ENCODE data around the gene USP33.
"Not testable (repeated sequence)": the region's sequence is repeated elsewhere in the genome, so short reads cannot be mapped to it uniquely, and the experiment has no call there.

Gene USP33

DNA sequence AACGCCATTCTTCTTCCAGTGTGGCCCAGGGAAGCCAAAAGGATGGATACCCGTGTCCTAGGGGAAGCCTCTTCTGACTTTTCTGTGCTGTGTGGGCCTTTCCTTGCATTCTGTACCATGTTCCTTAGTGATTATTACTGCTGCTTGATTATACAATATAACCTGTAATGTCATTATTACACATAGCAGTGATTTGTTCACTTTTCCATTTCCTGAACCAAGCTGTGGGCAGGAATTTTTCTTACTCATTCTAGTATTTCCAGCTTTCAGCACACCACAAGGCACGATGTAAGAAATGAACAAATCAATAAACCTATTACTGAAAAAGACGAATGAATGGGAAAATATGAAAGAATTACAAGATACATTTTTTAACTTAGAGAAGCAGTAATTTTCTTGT, 8.4 kb upstream of the USP33 start:
- Histone ChIP-seq H3K27me3 (ENCODE audit: control insufficient read depth, insufficient read depth, low read length) (no peaks in the 10 kb centered on the region), H3K9me3 (ENCODE audit: control insufficient read depth, low read length) (no peaks in the 10 kb centered on the region), H3K4me1 (ENCODE audit: control insufficient read depth, insufficient read depth, low read length) (no peaks in the 10 kb centered on the region), H3K9ac (ENCODE audit: low read length) (no peak overlapping the region), H3K36me3 (ENCODE audit: control insufficient read depth, insufficient read depth, low read length) (no peaks in the 10 kb centered on the region), H3K4me3 (ENCODE audit: low read length) (no peak overlapping the region)

DNA sequence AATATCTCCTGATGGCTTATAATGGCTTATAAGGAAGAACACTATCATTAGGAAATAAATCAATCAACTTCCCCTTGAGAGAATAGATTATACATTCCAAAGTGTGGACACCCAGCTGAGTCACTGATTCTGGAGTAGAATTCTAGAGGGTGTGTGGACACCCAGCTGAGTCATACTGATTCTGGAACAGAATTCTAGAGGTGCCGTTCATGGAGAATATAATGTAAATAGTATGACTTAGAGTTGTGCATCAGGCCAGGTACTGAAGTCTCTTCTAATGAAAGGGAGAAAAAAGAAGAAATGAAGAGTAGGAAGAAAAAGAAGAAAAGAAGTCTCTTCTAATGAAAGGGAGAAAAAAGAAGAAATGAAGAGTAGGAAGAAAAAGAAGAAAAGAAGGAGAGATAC, 2.4 kb upstream of the USP33 start:
- H3K27me3 ChIP-seq (ENCODE audit: control insufficient read depth, insufficient read depth, low read length) = no peaks in the 10 kb centered on the region
- no peaks in the 10 kb centered on the region for H3K9me3 ChIP-seq (ENCODE audit: control insufficient read depth, low read length)
- H3K9ac ChIP-seq (ENCODE audit: low read length) = no peak overlapping the region
- no peak overlapping the region for H3K4me3 ChIP-seq (ENCODE audit: low read length)
- H3K36me3 ChIP-seq (ENCODE audit: control insufficient read depth, insufficient read depth, low read length) = no peaks in the 10 kb centered on the region
- peaks cover 10% of the 10 kb centered on the region for H3K4me1 ChIP-seq (ENCODE audit: control insufficient read depth, insufficient read depth, low read length)

DNA sequence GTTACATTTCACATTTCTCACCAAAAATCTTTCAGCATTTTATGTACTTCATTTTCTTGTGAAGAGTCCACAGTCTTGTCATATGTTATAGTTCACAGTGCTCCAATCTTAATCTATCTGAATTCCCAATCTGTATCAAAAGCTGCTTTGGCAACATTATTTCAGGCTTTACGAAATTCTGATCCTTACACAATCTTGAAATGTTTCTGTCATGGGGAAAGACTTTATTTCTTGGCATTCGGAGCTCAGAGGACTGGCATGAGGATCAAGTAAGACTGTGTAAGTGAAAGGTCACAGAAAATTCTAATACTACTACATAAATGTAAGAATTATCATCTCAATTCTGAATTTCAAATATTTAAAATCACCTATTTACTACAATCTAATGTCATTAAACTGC, 2.0 kb downstream of the USP33 start:
- Histone ChIP-seq H3K9ac (ENCODE audit: low read length) (no peak overlapping the region), H3K36me3 (ENCODE audit: control insufficient read depth, insufficient read depth, low read length) (no peaks in the 10 kb centered on the region), H3K4me1 (ENCODE audit: control insufficient read depth, insufficient read depth, low read length) (peaks cover 22% of the 10 kb centered on the region), H3K4me3 (ENCODE audit: low read length) (no peak overlapping the region), H3K27me3 (ENCODE audit: control insufficient read depth, insufficient read depth, low read length) (no peaks in the 10 kb centered on the region), H3K9me3 (ENCODE audit: control insufficient read depth, low read length) (no peaks in the 10 kb centered on the region)

DNA sequence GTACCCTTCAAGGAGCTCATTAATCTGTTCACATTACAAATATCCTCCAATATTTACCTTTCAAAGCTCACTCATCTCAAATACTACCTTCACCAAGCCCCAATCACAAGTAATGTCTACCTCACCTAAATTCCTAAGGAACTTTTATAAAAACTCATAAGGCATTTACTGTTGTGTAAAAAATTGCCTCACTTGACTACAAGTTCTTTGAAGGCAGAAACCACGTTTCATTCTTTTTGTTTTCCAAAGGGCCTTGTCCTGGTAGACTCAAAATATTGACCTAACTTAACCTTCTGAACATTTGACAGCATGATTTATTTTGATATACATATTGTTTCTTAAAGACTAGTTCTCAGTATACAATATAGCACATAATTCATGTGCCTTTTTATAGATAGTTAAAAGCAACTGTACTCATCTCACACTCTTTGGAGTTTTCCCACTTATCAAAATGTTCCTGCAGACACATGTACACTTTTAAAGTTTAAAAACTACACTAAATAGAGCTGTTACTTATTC, 2.5 kb downstream of the USP33 start:
- H3K36me3 ChIP-seq (ENCODE audit: control insufficient read depth, insufficient read depth, low read length) = no peaks in the 10 kb centered on the region
- H3K27me3 ChIP-seq (ENCODE audit: control insufficient read depth, insufficient read depth, low read length) = no peaks in the 10 kb centered on the region
- H3K4me1 ChIP-seq (ENCODE audit: control insufficient read depth, insufficient read depth, low read length) = peaks cover 22% of the 10 kb centered on the region
- no peak overlapping the region for H3K4me3 ChIP-seq (ENCODE audit: low read length)
- no peaks in the 10 kb centered on the region for H3K9me3 ChIP-seq (ENCODE audit: control insufficient read depth, low read length)
- H3K9ac ChIP-seq (ENCODE audit: low read length) = no peak overlapping the region

DNA sequence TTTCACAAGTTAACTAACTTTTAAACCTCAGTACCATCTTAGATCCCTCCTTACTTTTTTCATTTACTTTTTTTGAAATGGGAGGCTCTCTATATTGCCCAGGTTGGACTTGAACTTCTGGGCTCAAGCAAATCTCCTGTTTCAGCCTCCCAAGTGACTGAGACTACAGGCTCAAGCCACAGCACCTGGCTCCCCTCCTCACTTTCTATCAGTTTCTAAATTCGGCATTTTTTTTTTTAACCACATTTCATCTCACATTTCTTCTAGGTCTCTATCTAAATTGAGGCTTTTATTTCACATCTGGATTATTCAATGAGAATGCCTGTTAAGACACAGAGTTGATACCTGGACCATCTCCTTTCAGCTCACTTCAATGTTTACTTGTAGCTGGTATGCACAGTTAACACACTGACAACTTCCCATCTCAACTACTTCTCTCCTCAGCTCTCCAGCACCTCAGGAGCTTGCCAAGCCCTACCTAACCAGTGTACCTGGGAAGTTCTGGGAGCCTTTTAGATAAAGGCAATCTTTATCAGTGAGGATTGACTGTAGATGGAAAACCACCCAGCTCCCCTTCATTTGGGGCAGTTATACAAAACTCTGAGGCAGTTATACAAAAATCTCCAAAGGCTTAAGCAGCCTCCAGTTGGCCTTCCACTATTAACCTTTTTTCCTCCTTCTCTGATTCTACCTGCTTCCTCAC, 3.4 kb downstream of the USP33 start:
- Histone ChIP-seq H3K9ac (ENCODE audit: low read length) (no peak overlapping the region), H3K27me3 (ENCODE audit: control insufficient read depth, insufficient read depth, low read length) (no peaks in the 10 kb centered on the region), H3K4me1 (ENCODE audit: control insufficient read depth, insufficient read depth, low read length) (peaks cover 22% of the 10 kb centered on the region)

DNA sequence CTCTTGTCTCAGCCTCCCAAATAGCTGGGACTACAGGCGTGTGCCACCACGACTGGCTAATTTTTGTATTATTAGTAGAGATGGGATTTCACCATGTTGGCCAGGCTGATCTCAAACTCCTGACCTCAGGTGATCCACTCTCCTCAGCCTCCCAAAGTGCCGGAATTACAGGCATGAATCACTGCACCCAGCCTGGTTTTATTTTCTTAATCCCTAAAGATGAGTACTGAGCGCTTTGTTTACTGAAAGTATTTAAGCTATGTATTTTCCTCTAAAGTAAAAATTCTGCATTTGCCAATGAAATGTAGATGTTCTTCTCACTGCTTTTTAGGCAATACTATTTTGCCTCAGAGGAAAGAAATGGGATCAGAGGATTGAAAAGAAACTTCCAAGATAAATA, 10.2 kb downstream of the USP33 start:
- not testable (repeated sequence) for H3K9me3 ChIP-seq (ENCODE audit: control insufficient read depth, low read length); H3K36me3 ChIP-seq (ENCODE audit: control insufficient read depth, insufficient read depth, low read length); H3K4me3 ChIP-seq (ENCODE audit: low read length); H3K27me3 ChIP-seq (ENCODE audit: control insufficient read depth, insufficient read depth, low read length); H3K9ac ChIP-seq (ENCODE audit: low read length)
- H3K4me1 ChIP-seq (ENCODE audit: control insufficient read depth, insufficient read depth, low read length) = peaks cover 11% of the 10 kb centered on the region

More for the DNA sequence above, 3.4 kb downstream of the USP33 start:
- no peaks in the 10 kb centered on the region for H3K9me3 ChIP-seq (ENCODE audit: control insufficient read depth, low read length)
- no peaks in the 10 kb centered on the region for H3K36me3 ChIP-seq (ENCODE audit: control insufficient read depth, insufficient read depth, low read length)
- no peak overlapping the region for H3K4me3 ChIP-seq (ENCODE audit: low read length)

DNA sequence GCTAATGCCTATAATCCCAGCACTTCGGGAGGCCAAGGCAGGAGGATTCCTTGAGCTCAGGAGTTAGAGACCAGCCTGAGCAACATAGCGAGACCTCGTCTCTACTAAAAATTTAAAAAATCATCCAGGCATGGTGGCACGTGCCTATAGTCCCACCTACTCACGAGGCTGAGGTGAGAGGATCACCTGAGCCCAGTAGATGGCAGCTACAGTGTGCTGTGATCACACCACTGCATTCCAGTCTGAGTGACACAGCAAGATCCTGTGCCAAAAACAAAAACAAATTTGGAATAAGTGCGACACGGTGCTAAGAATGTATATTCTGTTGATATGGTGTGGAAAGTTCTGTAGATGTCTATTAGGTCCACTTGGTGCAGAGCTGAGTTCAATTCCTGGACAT, 15.1 kb downstream of the USP33 start:
- Histone ChIP-seq H3K9me3 (ENCODE audit: control insufficient read depth, low read length) (no peaks in the 10 kb centered on the region), H3K36me3 (ENCODE audit: control insufficient read depth, insufficient read depth, low read length) (no peaks in the 10 kb centered on the region), H3K9ac (ENCODE audit: low read length) (no peak overlapping the region), H3K4me1 (ENCODE audit: control insufficient read depth, insufficient read depth, low read length) (peaks cover 3% of the 10 kb centered on the region), H3K27me3 (ENCODE audit: control insufficient read depth, insufficient read depth, low read length) (no peaks in the 10 kb centered on the region), H3K4me3 (ENCODE audit: low read length) (no peak overlapping the region)

DNA sequence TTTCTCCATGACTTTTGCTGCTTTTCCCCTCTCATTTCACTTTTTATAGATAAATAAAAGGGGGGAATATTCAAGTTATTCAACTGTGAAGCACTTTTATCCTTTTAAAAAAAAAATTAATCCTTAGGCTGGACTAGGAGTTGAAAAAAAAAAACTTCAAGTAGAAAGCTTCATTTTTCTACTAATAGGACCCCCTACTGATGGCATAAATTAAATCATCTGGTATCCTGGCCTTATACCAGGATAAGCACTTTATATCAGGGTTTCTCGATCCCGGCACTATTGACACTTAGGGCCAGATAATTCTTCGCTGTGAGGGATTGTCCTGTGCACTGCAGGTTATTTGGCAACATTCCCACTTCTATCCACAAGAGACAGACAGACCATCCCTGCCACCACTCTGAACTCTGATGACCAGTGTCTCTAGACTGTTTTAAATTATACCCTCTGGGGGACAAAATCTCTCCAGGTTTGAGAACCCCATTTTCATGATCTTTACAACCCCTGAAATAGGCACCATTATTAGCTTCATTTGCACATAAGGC, 17.6 kb downstream of the USP33 start:
- H3K9ac ChIP-seq (ENCODE audit: low read length) = no peak overlapping the region
- no peaks in the 10 kb centered on the region for H3K27me3 ChIP-seq (ENCODE audit: control insufficient read depth, insufficient read depth, low read length)
- H3K36me3 ChIP-seq (ENCODE audit: control insufficient read depth, insufficient read depth, low read length) = no peaks in the 10 kb centered on the region
- no peaks in the 10 kb centered on the region for H3K9me3 ChIP-seq (ENCODE audit: control insufficient read depth, low read length)
- H3K4me3 ChIP-seq (ENCODE audit: low read length) = no peak overlapping the region
- no peaks in the 10 kb centered on the region for H3K4me1 ChIP-seq (ENCODE audit: control insufficient read depth, insufficient read depth, low read length)

DNA sequence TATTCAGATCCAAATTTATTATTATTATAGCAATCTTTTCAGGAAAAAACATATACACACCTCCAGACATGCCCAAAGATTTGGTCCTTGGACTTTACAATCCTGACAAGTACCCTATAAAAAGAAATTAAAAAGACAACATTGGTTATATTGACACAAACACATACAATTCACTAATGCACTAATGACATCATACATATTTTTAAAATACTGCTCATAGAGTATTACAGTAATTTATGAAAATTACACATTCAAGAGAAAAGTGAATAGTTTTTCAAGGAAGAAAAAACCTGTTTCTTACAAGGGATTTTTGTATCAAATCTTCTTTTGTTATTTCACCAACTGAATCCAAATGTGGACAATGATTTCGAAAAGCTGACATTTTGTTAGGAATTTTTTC, 18.3 kb downstream of the USP33 start:
- no peak overlapping the region for H3K4me3 ChIP-seq (ENCODE audit: low read length)
- H3K27me3 ChIP-seq (ENCODE audit: control insufficient read depth, insufficient read depth, low read length) = no peaks in the 10 kb centered on the region
- no peaks in the 10 kb centered on the region for H3K4me1 ChIP-seq (ENCODE audit: control insufficient read depth, insufficient read depth, low read length)
- no peak overlapping the region for H3K9ac ChIP-seq (ENCODE audit: low read length)
- H3K9me3 ChIP-seq (ENCODE audit: control insufficient read depth, low read length) = no peaks in the 10 kb centered on the region
- no peaks in the 10 kb centered on the region for H3K36me3 ChIP-seq (ENCODE audit: control insufficient read depth, insufficient read depth, low read length)

DNA sequence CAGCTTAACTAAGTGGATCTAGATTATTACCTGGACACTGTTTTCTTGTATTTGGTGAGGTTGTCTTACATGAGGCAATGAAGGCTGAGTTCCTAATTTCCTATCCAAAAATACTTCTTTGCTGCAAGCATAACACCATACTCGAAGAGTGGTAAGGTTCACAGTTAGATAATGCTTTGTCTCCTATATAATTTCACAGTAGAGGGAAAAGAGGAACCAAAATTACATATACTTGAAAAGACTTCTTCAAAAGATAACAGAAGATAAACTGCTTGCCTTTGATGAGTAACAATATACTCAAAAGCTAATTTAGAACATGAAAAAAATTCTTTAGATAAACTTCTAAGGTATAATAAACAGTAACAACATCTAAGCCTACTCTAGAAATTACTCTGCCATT, 20.4 kb downstream of the USP33 start:
- no peak overlapping the region for H3K4me3 ChIP-seq (ENCODE audit: low read length)
- H3K9ac ChIP-seq (ENCODE audit: low read length) = no peak overlapping the region
- no peaks in the 10 kb centered on the region for H3K9me3 ChIP-seq (ENCODE audit: control insufficient read depth, low read length)
- no peaks in the 10 kb centered on the region for H3K36me3 ChIP-seq (ENCODE audit: control insufficient read depth, insufficient read depth, low read length)
- H3K4me1 ChIP-seq (ENCODE audit: control insufficient read depth, insufficient read depth, low read length) = no peaks in the 10 kb centered on the region
- H3K27me3 ChIP-seq (ENCODE audit: control insufficient read depth, insufficient read depth, low read length) = no peaks in the 10 kb centered on the region

DNA sequence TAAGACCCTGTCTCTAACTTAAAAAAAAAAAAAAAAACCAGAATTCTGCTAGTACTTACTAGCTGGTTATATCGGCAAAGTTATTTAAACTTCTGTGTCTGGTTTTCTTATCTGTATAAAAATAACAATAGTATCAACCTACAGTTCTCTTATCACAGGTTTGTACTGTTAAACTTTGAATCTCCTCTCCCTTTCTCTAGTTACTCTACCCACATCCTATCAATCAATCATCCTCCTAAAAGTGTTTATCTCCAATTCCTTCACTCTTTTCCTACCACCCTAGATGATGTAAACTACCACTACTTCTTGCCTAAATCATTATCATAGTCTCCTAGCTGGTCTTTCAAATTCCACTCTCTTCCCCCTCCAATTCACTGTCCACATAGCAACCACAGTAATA, 27.6 kb downstream of the USP33 start:
- Histone ChIP-seq H3K9ac (ENCODE audit: low read length) (no peak overlapping the region), H3K9me3 (ENCODE audit: control insufficient read depth, low read length) (no peaks in the 10 kb centered on the region), H3K4me1 (ENCODE audit: control insufficient read depth, insufficient read depth, low read length) (peaks cover 5% of the 10 kb centered on the region), H3K36me3 (ENCODE audit: control insufficient read depth, insufficient read depth, low read length) (no peaks in the 10 kb centered on the region), H3K27me3 (ENCODE audit: control insufficient read depth, insufficient read depth, low read length) (no peaks in the 10 kb centered on the region), H3K4me3 (ENCODE audit: low read length) (no peak overlapping the region)

DNA sequence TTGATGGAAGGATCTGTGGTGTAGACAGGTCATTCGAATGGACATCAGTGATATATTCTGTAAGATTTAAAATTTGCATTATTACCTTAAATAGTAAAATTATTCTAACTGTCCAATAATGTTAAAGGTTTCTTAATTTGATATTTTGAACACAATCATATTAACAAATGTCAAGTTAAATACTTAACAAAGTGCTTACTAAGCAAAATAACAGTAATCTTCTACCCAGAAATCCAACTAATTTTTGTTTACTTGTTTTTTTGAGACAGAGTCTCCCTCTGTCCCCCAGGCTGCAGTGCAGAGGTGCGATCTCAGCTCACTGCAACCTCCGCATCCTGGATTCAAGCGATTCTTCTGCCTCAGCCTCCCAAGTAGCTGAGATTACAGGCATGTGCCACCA, 33.9 kb downstream of the USP33 start:
- H3K27me3 ChIP-seq (ENCODE audit: control insufficient read depth, insufficient read depth, low read length) = no peaks in the 10 kb centered on the region
- no peaks in the 10 kb centered on the region for H3K9me3 ChIP-seq (ENCODE audit: control insufficient read depth, low read length)
- peaks cover 11% of the 10 kb centered on the region for H3K36me3 ChIP-seq (ENCODE audit: control insufficient read depth, insufficient read depth, low read length)
- H3K9ac ChIP-seq (ENCODE audit: low read length) = no peak overlapping the region
- no peaks in the 10 kb centered on the region for H3K4me1 ChIP-seq (ENCODE audit: control insufficient read depth, insufficient read depth, low read length)
- H3K4me3 ChIP-seq (ENCODE audit: low read length) = no peak overlapping the region
